Nephron (organoid): Measurements from ENCODE around the gene UXT.
"Not testable (repeated sequence)": the region's sequence is repeated elsewhere in the genome, so short reads cannot be mapped to it uniquely, and the experiment has no call there.

Experiments used
- H3K27ac Mint-ChIP-seq, 3 experiments: 2 replicates each; pipeline ENCODE4 v1.8.0; 2020; ENCODE audit warnings: mixed read lengths in 3 of 3, mild to moderate bottlenecking in 2 of 3, moderate library complexity in 1 of 3
- H3K27me3 Mint-ChIP-seq: 2 replicates; pipeline ENCODE4 v1.8.0; 2021; ENCODE audit warnings: low read depth, mild to moderate bottlenecking, moderate library complexity, mixed read lengths
- H3K36me3 Mint-ChIP-seq: 2 replicates; pipeline ENCODE4 v1.8.0; 2020; ENCODE audit warnings: low read depth, mixed read lengths
- H3K4me1 Mint-ChIP-seq: 2 replicates; pipeline ENCODE4 v1.8.0; 2020; ENCODE audit warnings: mixed read lengths
- H3K4me3 Mint-ChIP-seq, 3 experiments: 2 replicates each; pipeline ENCODE4 v1.8.0; 2020; ENCODE audit warnings: mild to moderate bottlenecking in 3 of 3, mixed read lengths in 3 of 3, moderate library complexity in 2 of 3
- H3K9me3 Mint-ChIP-seq: 2 replicates; pipeline ENCODE4 v1.8.0; 2020; ENCODE audit warnings: mixed read lengths
- CTCF ChIP-seq, 3 experiments: fragments of 200-600 bp; sonication (generic); IDR thresholded peaks; one replicate each; pipeline ENCODE4 v1.5.0; 2021; ENCODE audit warnings: antibody characterized with exemption in 3 of 3; ENCODE audit not compliant: unreplicated experiment in 3 of 3

Gene UXT

GRCh38 chrX:47611926-47612325 is 47.1 kb downstream of the UXT start:
- H3K9me3 Mint-ChIP-seq = peaks cover 7% of the 10 kb centered on the region
- no peaks in the 10 kb centered on the region for H3K4me1 Mint-ChIP-seq
- no peaks in the 10 kb centered on the region for H3K36me3 Mint-ChIP-seq
- no peak overlapping the region for H3K27ac Mint-ChIP-seq
- TF ChIP-seq CTCF (IDR thresholded peaks at IDR 0.05; ENCODE audit: unreplicated experiment in 3 of 3) = no peak
- peaks cover 4% of the 10 kb centered on the region for H3K27me3 Mint-ChIP-seq
- H3K4me3 Mint-ChIP-seq = no peak overlapping the region

- Mint-ChIP-seq H3K36me3 (no peaks in the 10 kb centered on the region), H3K27ac (no peak overlapping the region), H3K27me3 (peaks cover 4% of the 10 kb centered on the region), H3K4me3 (no peak overlapping the region), H3K4me1 (no peaks in the 10 kb centered on the region), H3K9me3 (peaks cover 9% of the 10 kb centered on the region)
- no peak for TF ChIP-seq CTCF (IDR thresholded peaks at IDR 0.05; ENCODE audit: unreplicated experiment in 3 of 3)
Observed at GRCh38 chrX:47611489-47611888, 47.5 kb downstream of the UXT start.

GRCh38 chrX:47610511-47610910 is 48.5 kb downstream of the UXT start:
- H3K27ac Mint-ChIP-seq = no peak overlapping the region
- no peak overlapping the region for H3K4me3 Mint-ChIP-seq
- TF ChIP-seq CTCF (IDR thresholded peaks at IDR 0.05; ENCODE audit: unreplicated experiment in 3 of 3) = no peak
- peaks cover 6% of the 10 kb centered on the region for H3K27me3 Mint-ChIP-seq
- H3K4me1 Mint-ChIP-seq = no peaks in the 10 kb centered on the region
- peaks cover 11% of the 10 kb centered on the region for H3K9me3 Mint-ChIP-seq
- H3K36me3 Mint-ChIP-seq = no peaks in the 10 kb centered on the region

- H3K4me3 Mint-ChIP-seq = no peak overlapping the region
- H3K4me1 Mint-ChIP-seq = no peaks in the 10 kb centered on the region
- TF ChIP-seq CTCF (IDR thresholded peaks at IDR 0.05; ENCODE audit: unreplicated experiment in 3 of 3) = no peak
- H3K9me3 Mint-ChIP-seq = peaks cover 13% of the 10 kb centered on the region
- H3K36me3 Mint-ChIP-seq = no peaks in the 10 kb centered on the region
- peaks cover 3% of the 10 kb centered on the region for H3K27me3 Mint-ChIP-seq
- H3K27ac Mint-ChIP-seq = no peak overlapping the region
Observed at GRCh38 chrX:47608130-47608810, 50.7 kb downstream of the UXT start.

GRCh38 chrX:47607091-47607490 is 51.9 kb downstream of the UXT start:
- Mint-ChIP-seq H3K9me3 (peaks cover 13% of the 10 kb centered on the region), H3K4me1 (no peaks in the 10 kb centered on the region), H3K36me3 (no peaks in the 10 kb centered on the region), H3K27ac (no peak overlapping the region), H3K27me3 (peaks cover 3% of the 10 kb centered on the region), H3K4me3 (no peak overlapping the region)
- no peak for TF ChIP-seq CTCF (IDR thresholded peaks at IDR 0.05; ENCODE audit: unreplicated experiment in 3 of 3)

GRCh38 chrX:47605024-47605423 is 54.0 kb downstream of the UXT start:
- Mint-ChIP-seq H3K27ac (no peak overlapping the region), H3K9me3 (peaks cover 15% of the 10 kb centered on the region), H3K27me3 (peaks cover 3% of the 10 kb centered on the region), H3K4me3 (no peak overlapping the region), H3K36me3 (no peaks in the 10 kb centered on the region), H3K4me1 (no peaks in the 10 kb centered on the region)
- no peak for TF ChIP-seq CTCF (IDR thresholded peaks at IDR 0.05; ENCODE audit: unreplicated experiment in 3 of 3)

- not testable (repeated sequence) for H3K36me3 Mint-ChIP-seq, H3K27ac Mint-ChIP-seq, H3K27me3 Mint-ChIP-seq, H3K4me1 Mint-ChIP-seq, H3K4me3 Mint-ChIP-seq
- H3K9me3 Mint-ChIP-seq = peaks cover 19% of the 10 kb centered on the region
Observed at GRCh38 chrX:47603125-47603524, 55.9 kb downstream of the UXT start.
